Stomach (tissue), 4 donors: ENCODE results near the gene IFT25.

Source experiments
- CTCF ChIP-seq, 7 experiments: fragments of 450-650 bp in 4 of 7; fragments of 200-600 bp in 3 of 7; sonication (generic) in 3 of 7; IDR thresholded peaks; one replicate each; pipeline ENCODE4 v1.5.1; 2016 to 2019; ENCODE audit warnings: antibody characterized with exemption in 7 of 7, control low read depth in 2 of 7, mild to moderate bottlenecking in 1 of 7
- EP300 ChIP-seq: sonication (generic); formaldehyde crosslinking; IDR thresholded peaks from one replicate; pipeline ENCODE4 v1.6.1; 2017; ENCODE audit warnings: antibody characterized with exemption
- POLR2AphosphoS5 ChIP-seq, 3 donors: sonication (generic); formaldehyde crosslinking; IDR thresholded peaks; one replicate each; pipeline ENCODE4 v1.6.1; 2016; ENCODE audit warnings: antibody characterized with exemption in 3 of 3

DNA sequence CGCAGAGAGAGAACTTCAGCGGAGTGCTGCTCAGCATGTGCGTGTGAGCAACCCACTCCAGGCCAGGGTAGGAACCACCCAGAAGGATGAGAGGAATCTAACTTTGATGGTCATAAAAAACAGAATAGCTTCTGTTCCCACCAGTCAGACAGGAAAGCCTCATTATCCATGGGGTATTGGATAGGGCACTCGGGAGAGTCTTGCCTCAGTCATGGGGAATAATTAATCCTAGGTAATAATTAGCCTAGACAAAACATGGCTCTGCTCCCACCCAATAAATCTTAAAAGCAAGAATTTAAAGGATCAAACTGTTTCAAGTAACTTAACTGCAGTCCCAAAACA, 37.2 kb upstream of the IFT25 start:
- TF ChIP-seq EP300 (no peak), CTCF (IDR thresholded peaks at IDR 0.05) (no peak), POLR2AphosphoS5 (IDR thresholded peaks at IDR 0.05) (no peak)
